ENCODE results near the gene MRAS.

The MRAS gene

GRCh38 chr3:138340511-138340910 lies 7.9 kb upstream of the MRAS start:
- DNase-seq (ENCODE audit: low read depth, low spot score), result no peak

- no peak for DNase-seq (ENCODE audit: low read depth, low spot score)
Measured at GRCh38 chr3:138344754-138345153, 3.6 kb upstream of the MRAS start.

DNA sequence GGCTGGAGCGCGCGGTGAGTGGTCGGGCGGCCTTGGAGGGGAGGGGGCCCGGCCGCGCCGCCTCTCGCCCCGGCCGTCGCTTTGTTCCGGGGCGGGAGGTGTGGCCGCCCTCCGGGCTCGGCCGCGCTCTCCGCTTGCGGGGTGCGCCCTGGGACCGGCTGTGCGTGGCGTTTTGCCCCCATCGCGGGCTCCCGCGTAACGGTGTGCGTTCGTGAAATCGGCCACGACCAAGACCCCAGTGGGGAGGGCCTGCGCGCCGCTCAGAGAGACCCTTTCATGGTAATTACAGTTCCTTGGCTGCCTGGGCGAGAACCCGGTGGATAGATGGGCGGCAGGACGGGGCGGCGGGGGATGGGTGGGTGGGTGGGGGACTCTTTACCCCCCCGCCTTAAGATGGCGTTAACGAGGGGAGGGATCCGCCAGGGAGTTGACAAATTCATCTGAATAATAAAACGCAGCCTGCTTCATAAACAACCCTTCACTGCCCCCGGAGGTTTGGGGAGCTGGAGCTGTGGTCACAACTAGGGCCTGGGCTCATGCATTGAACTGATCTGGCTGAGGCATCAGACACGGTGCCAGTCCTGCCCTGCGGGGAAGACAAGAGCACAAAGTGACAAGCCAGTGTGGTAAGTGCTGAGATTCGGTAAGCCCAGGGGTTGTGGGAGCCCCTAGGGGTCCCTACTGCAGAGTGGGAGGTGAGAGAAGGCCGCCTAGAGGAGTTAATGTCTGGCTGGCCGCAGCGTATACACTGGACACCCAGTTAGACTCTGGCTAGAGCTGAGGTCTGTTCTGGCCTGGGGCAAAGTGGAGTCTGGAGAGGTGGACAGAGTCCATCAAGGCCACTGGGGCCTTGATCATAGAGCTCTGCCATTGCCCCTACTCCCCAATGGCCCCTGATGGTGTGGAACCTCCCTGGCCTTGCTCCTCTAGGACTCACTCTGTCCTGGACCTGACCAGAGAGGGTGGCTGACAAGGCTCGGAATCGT lies 668 bp downstream of the MRAS start:
- peak; percentile 47 for DNase-seq (ENCODE audit: low read depth, low spot score)

GRCh38 chr3:138349926-138350665 lies 1.7 kb downstream of the MRAS start:
- DNase-seq (ENCODE audit: low read depth, low spot score), result no peak

DNA sequence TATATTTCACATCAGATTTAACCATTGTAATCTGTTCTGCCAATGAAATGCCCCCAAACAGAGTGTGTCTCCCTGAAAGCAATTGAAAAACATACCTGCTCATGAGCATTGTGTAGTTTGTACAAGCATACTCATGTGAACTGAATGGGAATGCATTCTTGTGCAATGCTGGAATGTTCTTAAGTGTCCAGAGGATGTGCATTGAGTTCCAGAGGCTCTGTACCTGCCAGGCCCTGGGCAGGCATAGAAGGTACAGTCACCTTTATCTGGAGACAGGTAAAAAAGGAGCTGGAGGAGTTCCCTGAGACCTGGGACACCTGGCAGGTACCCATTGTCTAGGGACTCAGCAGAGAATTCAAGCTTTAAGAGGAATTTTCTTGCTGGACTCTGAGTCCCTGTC lies 2.8 kb downstream of the MRAS start:
- no peak for DNase-seq (ENCODE audit: low read depth, low spot score)

DNA sequence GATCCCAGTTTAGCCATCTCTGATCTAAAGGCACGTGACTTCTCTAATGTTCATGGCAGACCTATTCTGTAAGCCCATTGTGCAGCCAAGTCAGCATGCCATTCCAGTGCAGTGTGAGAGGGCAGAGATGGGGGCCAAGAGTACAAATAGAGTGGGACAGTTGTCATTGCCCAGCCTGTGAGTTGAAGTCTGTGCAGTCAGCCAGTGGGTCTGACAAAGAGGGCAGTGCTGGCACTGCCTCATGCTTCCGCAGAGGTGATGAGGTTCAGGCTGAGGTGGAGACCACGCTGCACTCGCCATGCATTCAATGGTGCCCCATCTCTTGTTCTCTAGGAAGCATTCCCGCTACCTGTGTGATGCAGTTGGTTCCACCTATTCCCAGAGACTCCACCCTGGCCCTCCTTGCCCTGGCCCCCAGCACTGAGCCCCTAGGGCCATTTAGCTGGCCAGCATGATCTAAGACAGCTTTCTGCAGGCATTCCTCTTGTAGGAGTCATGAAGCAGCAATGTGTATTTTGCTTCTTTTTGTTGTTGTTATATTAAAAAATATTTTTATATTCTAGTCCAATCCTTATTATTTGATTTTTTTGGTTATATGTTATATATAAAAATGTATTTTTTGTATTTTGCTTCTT lies 3.7 kb downstream of the MRAS start:
- no peak for DNase-seq (ENCODE audit: low read depth, low spot score)

- no peak for DNase-seq (ENCODE audit: low read depth, low spot score)
Measured at GRCh38 chr3:138354376-138354775, 6.0 kb downstream of the MRAS start.

GRCh38 chr3:138355071-138355470 lies 6.7 kb downstream of the MRAS start:
- no peak for DNase-seq (ENCODE audit: low read depth, low spot score)

- no peak for DNase-seq (ENCODE audit: low read depth, low spot score)
Measured at GRCh38 chr3:138356730-138357405, 8.5 kb downstream of the MRAS start.

DNA sequence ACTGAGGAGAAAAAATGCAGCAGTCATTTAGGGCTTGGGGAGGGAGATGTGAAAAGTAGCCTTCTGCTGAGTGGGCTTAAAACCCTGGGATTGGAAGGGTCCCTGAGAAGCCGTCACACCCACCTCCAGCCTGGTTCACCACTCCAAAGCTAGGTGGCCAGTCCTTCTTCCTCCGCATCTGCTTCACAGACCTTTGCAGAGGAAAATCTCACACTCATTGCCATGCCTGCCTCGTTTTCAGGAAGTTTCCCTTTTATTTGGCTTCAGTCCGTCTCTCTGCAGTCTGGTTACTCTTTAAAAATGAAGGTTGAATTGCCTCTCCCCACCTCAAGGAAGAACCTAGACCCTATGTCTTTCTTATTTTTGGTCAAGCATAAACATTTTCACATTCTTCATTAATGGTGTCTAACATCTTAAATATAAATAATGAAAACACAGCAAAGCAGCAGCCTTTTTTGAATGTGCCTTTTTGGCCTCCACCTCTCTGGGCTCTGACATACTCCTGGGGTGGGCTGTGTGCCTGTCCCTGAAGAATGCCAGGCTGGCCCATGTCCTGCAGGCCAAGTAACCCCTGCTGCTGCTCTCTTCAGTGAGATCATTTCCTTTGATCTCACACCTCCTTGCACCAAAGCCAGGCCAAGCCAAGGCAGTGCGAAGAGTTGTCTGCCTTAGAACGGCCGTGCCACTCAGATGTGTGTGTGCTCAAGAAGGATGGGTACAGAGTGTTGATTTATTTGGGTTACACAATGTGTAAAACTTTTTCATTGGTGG lies 11.0 kb downstream of the MRAS start:
- DNase-seq (ENCODE audit: low read depth, low spot score), result no peak

GRCh38 chr3:138359919-138360868 lies 11.8 kb downstream of the MRAS start:
- no peak for DNase-seq (ENCODE audit: low read depth, low spot score)

- no peak for DNase-seq (ENCODE audit: low read depth, low spot score)
Measured at GRCh38 chr3:138360869-138361525, 12.6 kb downstream of the MRAS start.

- no peak for DNase-seq (ENCODE audit: low read depth, low spot score)
Measured at GRCh38 chr3:138361561-138361971, 13.2 kb downstream of the MRAS start.

DNA sequence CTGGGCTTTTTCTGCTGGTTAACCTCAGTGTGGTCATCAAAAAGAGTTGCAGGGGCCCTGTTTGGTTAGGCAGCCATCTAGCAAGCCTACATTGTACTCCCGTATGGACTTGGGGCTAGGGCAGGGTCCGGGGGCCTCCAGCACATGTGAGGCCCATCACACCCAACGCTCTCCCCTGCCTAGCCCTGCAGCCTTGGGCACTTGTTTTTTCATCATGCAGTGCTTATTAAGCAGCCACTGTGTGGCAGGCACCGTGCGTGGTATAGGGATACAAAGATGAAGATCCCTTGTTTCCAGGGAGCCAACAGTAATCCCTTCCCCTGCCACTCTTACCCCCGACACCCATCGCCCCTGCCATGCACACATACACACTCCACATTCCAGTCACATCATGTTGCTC lies 14.2 kb downstream of the MRAS start:
- DNase-seq (ENCODE audit: low read depth, low spot score), result no peak

DNA sequence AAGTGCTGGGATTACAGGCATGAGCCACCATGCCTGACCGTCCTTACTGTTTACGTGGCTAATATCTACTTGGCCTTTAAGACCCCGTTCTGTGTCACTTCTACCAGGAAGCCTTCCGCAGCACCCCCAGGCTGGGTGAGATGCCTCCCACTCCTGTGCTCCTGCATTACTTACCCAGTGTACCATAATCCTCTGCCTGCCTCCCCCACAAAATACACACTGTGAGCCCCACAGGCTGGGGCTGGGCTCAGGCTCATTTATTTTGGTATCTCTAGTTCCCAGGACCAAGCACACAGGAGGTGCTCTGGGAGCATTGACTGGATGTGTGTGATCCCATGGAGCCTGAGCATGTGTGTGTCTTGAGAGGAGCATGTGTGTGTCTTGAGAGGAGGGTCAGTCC lies 14.9 kb downstream of the MRAS start:
- DNase-seq (ENCODE audit: low read depth, low spot score), result no peak

- no peak for DNase-seq (ENCODE audit: low read depth, low spot score)
Measured at GRCh38 chr3:138364356-138365252, 16.2 kb downstream of the MRAS start.

DNA sequence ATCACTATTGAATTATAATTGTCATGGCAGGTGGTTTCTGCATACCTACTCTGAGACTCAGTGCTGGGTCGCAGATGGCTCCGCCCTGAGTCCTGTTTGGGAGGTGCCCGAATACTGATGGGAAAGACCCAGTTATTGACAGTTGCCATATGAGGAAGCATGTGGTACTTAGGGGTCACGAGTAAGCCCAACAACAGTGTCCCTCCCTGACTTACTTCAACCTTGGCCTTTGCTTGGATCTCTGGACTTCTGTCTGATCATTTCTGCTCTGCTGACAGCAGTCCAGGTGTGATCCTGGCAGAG lies 16.8 kb downstream of the MRAS start:
- no peak for DNase-seq (ENCODE audit: low read depth, low spot score)

- no peak for DNase-seq (ENCODE audit: low read depth, low spot score)
Measured at GRCh38 chr3:138366006-138366759, 17.8 kb downstream of the MRAS start.
